ES-I3 (cell line): ENCODE data around the gene CDH22.

Experiments
- H3K36me3 ChIP-seq: 2 replicates; pipeline ENCODE4 v1.6.1; 2013; ENCODE audit warnings: mild to moderate bottlenecking, low read length, control low read depth, moderate library complexity; ENCODE audit not compliant: insufficient read depth
- H3K4me1 ChIP-seq: 2 replicates; pipeline ENCODE4 v1.6.1; 2013; ENCODE audit warnings: mild to moderate bottlenecking, control low read depth, low read length; ENCODE audit not compliant: insufficient read depth
- H3K9ac ChIP-seq: 2 replicates; pipeline ENCODE4 v1.6.1; 2013; ENCODE audit warnings: low read depth, mild to moderate bottlenecking, low read length, moderate library complexity
- H3K9me3 ChIP-seq: 2 replicates; pipeline ENCODE4 v1.6.1; 2013; ENCODE audit warnings: mild to moderate bottlenecking, low read length, moderate library complexity; ENCODE audit not compliant: control insufficient read depth, insufficient read depth

CDH22 gene

GRCh38 chr20:46305331-46305972 lies 2.8 kb downstream of the CDH22 start:
- Histone ChIP-seq H3K9me3 (no peaks in the 10 kb centered on the region), H3K4me1 (no peaks in the 10 kb centered on the region), H3K9ac (no peak overlapping the region), H3K36me3 (no peaks in the 10 kb centered on the region)

DNA sequence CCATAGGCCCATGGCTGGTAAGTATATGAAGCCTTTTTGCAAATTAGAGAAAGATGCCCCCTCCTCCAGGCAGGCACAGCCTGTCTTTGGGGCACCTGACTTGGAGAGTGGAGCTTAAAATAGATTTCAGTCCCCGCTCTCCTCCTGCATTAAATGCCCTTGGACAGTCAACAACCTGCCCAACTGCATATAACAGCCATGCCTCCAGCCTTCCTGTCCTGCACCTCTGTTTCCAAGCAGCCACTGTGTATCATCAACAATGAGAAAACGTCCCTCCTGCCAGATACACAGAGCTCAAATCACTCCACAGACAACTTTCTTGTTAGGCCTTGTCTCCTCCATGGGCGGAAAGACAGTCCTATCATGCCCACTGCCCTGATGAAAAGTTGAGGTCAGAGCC lies 3.4 kb downstream of the CDH22 start:
- H3K9ac ChIP-seq, result no peak overlapping the region
- no peaks in the 10 kb centered on the region for H3K36me3 ChIP-seq
- no peaks in the 10 kb centered on the region for H3K4me1 ChIP-seq
- no peaks in the 10 kb centered on the region for H3K9me3 ChIP-seq

GRCh38 chr20:46304361-46304760 lies 3.9 kb downstream of the CDH22 start:
- no peaks in the 10 kb centered on the region for H3K9me3 ChIP-seq
- H3K4me1 ChIP-seq, result no peaks in the 10 kb centered on the region
- no peak overlapping the region for H3K9ac ChIP-seq
- H3K36me3 ChIP-seq, result no peaks in the 10 kb centered on the region

GRCh38 chr20:46303176-46303956 lies 4.9 kb downstream of the CDH22 start:
- Histone ChIP-seq H3K4me1 (no peaks in the 10 kb centered on the region), H3K9ac (no peak overlapping the region), H3K9me3 (no peaks in the 10 kb centered on the region), H3K36me3 (no peaks in the 10 kb centered on the region)

GRCh38 chr20:46302106-46302505 lies 6.2 kb downstream of the CDH22 start:
- Histone ChIP-seq H3K9me3 (no peaks in the 10 kb centered on the region), H3K36me3 (no peaks in the 10 kb centered on the region), H3K4me1 (no peaks in the 10 kb centered on the region), H3K9ac (no peak overlapping the region)

DNA sequence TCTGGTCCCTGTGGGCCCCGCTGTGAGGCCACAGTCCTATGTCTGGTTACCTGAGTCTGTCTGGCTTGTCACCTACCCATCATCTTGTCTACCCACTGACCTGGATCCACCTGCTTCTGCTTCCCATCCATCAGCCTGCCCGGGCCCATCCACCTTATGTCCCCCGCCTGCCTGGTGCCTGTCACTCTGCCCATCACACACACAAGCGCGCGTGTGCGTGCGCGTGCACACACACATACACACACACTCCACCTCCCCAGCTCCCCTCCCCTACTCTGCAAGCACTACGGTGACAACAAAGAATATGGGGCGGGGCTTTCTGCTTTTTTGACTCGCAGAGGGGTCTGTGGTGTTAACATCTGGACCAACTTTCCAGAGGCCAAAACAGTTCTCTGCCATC lies 8.0 kb downstream of the CDH22 start:
- no peaks in the 10 kb centered on the region for H3K4me1 ChIP-seq
- H3K9ac ChIP-seq, result no peak overlapping the region
- H3K36me3 ChIP-seq, result no peaks in the 10 kb centered on the region
- no peaks in the 10 kb centered on the region for H3K9me3 ChIP-seq

DNA sequence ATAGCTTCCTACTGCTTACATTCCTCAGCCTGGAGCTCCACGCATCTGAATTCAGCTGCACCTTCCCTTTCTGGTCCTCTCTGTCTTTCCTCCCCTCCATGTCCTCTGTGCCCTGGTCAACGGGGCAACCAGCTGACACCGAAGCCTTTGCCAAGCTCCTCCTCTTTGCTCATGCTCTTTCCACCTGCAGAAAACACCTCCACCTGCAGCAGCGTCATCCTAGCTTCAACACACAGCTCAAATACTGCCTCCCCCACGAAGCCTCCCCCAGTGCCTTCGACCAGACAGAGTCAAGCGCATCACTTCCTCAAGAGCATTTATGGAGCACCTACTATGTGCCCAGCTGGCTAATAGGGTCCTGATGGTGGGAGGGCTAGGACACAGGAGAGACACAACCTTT lies 9.2 kb downstream of the CDH22 start:
- Histone ChIP-seq H3K9ac (no peak overlapping the region), H3K9me3 (no peaks in the 10 kb centered on the region), H3K36me3 (no peaks in the 10 kb centered on the region), H3K4me1 (no peaks in the 10 kb centered on the region)

DNA sequence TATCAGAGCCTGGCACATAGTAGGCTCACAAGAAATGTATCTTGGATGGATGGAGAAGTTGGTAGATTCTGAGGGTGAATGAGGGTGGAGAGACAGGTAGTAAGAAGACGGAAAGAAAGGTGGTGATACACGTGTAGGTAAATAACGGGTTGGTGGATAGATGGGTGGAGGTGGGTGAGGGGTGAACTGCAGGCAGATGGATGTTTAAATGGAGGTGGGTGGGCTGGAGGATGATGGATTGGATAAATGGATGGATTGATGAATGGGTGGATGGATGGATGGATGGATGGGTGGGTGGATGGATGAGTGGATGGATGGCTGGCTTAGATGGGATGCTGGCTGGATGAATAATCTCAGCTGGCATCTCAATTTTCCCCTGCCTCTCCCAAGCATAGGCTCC lies 9.9 kb downstream of the CDH22 start:
- no peaks in the 10 kb centered on the region for H3K4me1 ChIP-seq
- no peaks in the 10 kb centered on the region for H3K9me3 ChIP-seq
- H3K9ac ChIP-seq, result no peak overlapping the region
- H3K36me3 ChIP-seq, result no peaks in the 10 kb centered on the region

- Histone ChIP-seq H3K4me1 (no peaks in the 10 kb centered on the region), H3K9me3 (no peaks in the 10 kb centered on the region), H3K36me3 (no peaks in the 10 kb centered on the region), H3K9ac (no peak overlapping the region)
These were observed 11.6 kb downstream of the CDH22 start for GRCh38 chr20:46296526-46297250.

DNA sequence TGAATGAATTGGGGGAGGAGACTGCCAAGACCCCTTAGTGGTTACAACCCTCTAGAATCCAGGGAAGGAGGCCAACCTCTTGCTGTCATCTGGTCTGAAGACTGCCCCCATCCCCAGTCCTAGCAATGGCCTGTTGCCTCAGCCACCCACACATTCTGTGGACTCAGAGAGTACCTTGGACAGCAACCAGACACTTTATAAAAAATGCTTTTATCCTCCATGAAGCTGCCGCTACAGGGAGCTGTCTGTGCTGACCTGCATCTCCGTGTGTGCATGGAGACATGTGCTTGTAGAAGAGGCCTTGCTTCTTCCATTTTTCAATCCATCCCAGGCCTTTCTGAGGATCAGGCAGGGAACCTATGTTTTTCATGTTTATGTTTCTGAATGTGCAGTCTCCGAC lies 15.2 kb downstream of the CDH22 start:
- Histone ChIP-seq H3K36me3 (no peaks in the 10 kb centered on the region), H3K9me3 (no peaks in the 10 kb centered on the region), H3K9ac (no peak overlapping the region), H3K4me1 (no peaks in the 10 kb centered on the region)

GRCh38 chr20:46291401-46291800 lies 16.9 kb downstream of the CDH22 start:
- Histone ChIP-seq H3K9me3 (no peaks in the 10 kb centered on the region), H3K36me3 (no peaks in the 10 kb centered on the region), H3K9ac (no peak overlapping the region), H3K4me1 (0 out of 2 replicates have a peak, but pooled peaks cover under 1% of the 10 kb centered on the region)

DNA sequence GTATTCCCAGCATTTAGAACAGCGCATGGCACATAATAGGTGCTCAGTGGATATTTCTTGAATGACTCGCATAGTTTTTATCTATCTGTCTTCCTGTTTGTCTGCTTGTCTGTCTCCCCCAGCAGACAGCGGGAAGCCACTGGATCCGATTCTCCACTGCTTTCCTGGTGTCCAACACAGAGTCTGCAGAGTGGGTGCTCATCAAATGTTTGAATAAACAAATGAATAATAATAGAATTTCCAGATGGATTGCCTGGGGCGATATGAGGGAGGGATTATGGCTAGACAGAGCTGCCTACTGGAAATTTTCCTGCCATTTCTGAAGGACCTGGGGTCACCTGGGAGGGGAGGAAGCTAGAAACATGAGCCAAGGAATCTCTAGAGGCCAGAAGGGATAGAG lies 18.9 kb downstream of the CDH22 start:
- Histone ChIP-seq H3K9ac (no peak overlapping the region), H3K9me3 (no peaks in the 10 kb centered on the region), H3K4me1 (0 out of 2 replicates have a peak, but pooled peaks cover 6% of the 10 kb centered on the region), H3K36me3 (no peaks in the 10 kb centered on the region)

DNA sequence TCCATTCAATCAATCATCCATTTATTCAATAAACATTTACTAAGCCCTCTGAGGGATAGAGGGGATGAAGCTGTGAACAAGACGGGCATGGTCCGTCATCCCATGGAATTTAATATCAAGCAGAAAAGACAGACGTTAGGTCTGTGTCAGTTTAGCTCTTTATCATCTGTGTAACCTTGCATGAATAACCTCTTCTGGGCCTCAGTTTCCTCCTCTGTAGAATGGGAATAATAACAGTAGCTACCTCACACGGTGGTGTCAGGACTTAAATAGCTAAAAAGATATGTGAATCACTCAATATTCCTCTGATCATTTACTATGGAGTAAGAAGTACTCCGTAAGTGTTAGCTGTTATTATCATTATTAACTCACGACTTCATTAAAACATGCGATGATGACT lies 21.3 kb downstream of the CDH22 start:
- Histone ChIP-seq H3K9me3 (no peaks in the 10 kb centered on the region), H3K9ac (no peak overlapping the region)

DNA sequence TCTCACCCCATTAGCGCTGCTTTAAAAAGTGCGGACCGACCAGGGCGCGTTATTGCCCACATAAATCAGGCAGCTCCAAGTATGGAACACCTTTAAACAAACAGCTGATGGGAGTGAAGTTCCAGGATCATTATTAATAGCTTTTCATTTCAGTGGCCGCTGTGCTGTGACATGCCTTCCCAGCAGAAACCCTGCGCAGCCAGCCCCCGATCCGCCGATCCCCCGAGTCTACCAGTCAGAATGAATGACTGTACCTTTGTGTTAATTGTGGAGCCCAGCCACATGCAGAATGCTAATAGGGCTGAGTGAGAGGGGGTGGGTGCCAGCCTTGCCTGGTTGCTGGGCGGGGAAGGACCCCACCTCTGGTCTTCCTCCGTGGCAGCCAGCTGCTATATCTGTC lies 21.9 kb downstream of the CDH22 start:
- no peaks in the 10 kb centered on the region for H3K9me3 ChIP-seq
- H3K4me1 ChIP-seq, result peaks cover 19% of the 10 kb centered on the region
- H3K9ac ChIP-seq, result no peak overlapping the region
- no peaks in the 10 kb centered on the region for H3K36me3 ChIP-seq

More for the DNA sequence above, 21.3 kb downstream of the CDH22 start:
- peaks cover 19% of the 10 kb centered on the region for H3K4me1 ChIP-seq
- no peaks in the 10 kb centered on the region for H3K36me3 ChIP-seq

GRCh38 chr20:46285740-46286139 lies 22.6 kb downstream of the CDH22 start:
- H3K36me3 ChIP-seq, result no peaks in the 10 kb centered on the region
- H3K9me3 ChIP-seq, result no peaks in the 10 kb centered on the region
- H3K9ac ChIP-seq, result no peak overlapping the region
- H3K4me1 ChIP-seq, result peaks cover 19% of the 10 kb centered on the region
